ENCODE data around the gene DNER.

DNA sequence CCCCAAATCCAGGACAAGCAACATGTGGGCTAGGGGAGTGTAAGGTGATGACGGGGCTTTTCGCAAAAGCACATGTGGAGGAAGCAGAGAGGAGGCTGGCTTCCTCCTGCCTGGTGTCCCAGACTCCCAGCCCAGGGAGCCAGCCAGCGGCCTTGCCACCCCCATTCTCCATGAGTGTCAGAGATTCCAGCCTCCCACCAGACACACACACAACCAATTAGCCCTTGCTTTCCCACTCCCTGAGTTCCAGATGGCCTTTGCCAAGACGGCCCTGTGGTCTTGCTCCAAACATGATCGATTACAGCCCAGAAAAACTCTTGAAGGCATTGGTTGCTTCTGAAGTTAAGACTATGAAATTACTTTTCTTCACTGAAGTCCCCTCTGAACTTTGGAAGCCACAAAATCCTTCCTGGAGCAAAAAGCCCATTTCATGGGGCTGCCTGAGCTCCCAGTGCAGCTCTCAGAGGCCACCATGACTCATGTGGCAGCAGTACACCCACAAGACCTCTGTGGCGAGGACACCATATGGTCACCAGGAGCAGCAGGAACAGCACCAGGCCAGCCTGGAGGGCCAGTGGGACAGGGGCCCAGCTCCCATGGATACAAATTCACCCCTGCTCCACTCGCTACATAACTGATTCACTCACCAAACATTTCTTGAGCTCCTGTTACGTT, 374.1 kb downstream of the DNER start:
- TF ChIP-seq POLR2AphosphoS5 (IDR thresholded peaks at IDR 0.05; ENCODE audit: low read depth, low read length) = no peak
- TF ChIP-seq CTCF (IDR thresholded peaks at IDR 0.05) = no peak
- no peak for TF ChIP-seq FOSL2 (IDR thresholded peaks at IDR 0.05; ENCODE audit: borderline replicate concordance, low read depth)
- TF ChIP-seq, protein P1, sequence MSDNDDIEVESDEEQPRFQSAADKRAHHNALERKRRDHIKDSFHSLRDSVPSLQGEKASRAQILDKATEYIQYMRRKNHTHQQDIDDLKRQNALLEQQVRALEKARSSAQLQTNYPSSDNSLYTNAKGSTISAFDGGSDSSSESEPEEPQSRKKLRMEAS (IDR thresholded peaks at IDR 0.05; ENCODE audit: low read depth) = no peak
- no peak for TF ChIP-seq EP300 (IDR thresholded peaks at IDR 0.05; ENCODE audit: borderline replicate concordance in 1 of 2, low read depth in 1 of 2, low read length in 1 of 2)
- no peak for TF ChIP-seq CHD2 (IDR thresholded peaks at IDR 0.05; ENCODE audit: low read length, partially characterized antibody)
- no peak for TF ChIP-seq ELF1 (IDR thresholded peaks at IDR 0.05)
- no peak for TF ChIP-seq RXRA (IDR thresholded peaks at IDR 0.05; ENCODE audit: borderline replicate concordance, low read depth)
